NCI-H2107 (cell line): ENCODE results near the gene MFAP5.
"Not testable (repeated sequence)": the region's sequence is repeated elsewhere in the genome, so short reads cannot be mapped to it uniquely, and the experiment has no call there.

Source experiments
- DNase-seq: peaks from one replicate; lab custom pipeline; 2025; lab: John Stamatoyannopoulos, UW

MFAP5 gene

GRCh38 chr12:8672381-8672780, 9.8 kb upstream of the MFAP5 start:
- DNase-seq: no peak

- no peak for DNase-seq
Observed at GRCh38 chr12:8668441-8668840, 5.8 kb upstream of the MFAP5 start.

GRCh38 chr12:8667270-8667669, 4.6 kb upstream of the MFAP5 start:
- DNase-seq: no peak

- DNase-seq: no peak
Observed at GRCh38 chr12:8665759-8666158, 3.1 kb upstream of the MFAP5 start.

- no peak for DNase-seq
Observed at GRCh38 chr12:8664228-8664913, 1.7 kb upstream of the MFAP5 start.

- no peak for DNase-seq
Observed at GRCh38 chr12:8661751-8662150, 875 bp downstream of the MFAP5 start.

- DNase-seq: no peak
Observed at GRCh38 chr12:8661016-8661415, 1.6 kb downstream of the MFAP5 start.

GRCh38 chr12:8658346-8658745, 4.3 kb downstream of the MFAP5 start:
- no peak for DNase-seq

GRCh38 chr12:8655421-8655820, 7.2 kb downstream of the MFAP5 start:
- no peak for DNase-seq

GRCh38 chr12:8648576-8649205, 13.9 kb downstream of the MFAP5 start:
- DNase-seq: no peak

- no peak for DNase-seq
Observed at GRCh38 chr12:8647968-8648367, 14.7 kb downstream of the MFAP5 start.

- DNase-seq: no peak
Observed at GRCh38 chr12:8644345-8645248, 18.0 kb downstream of the MFAP5 start.

- no peak for DNase-seq
Observed at GRCh38 chr12:8642775-8643174, 19.9 kb downstream of the MFAP5 start.

GRCh38 chr12:8639936-8640335, 22.7 kb downstream of the MFAP5 start:
- DNase-seq: no peak

- no peak for DNase-seq
Observed at GRCh38 chr12:8638951-8639350, 23.7 kb downstream of the MFAP5 start.

GRCh38 chr12:8637666-8638065, 25.0 kb downstream of the MFAP5 start:
- DNase-seq: no peak

GRCh38 chr12:8637244-8637643, 25.4 kb downstream of the MFAP5 start:
- no peak for DNase-seq

- no peak for DNase-seq
Observed at GRCh38 chr12:8636581-8636980, 26.0 kb downstream of the MFAP5 start.

- DNase-seq: not testable (repeated sequence)
Observed at GRCh38 chr12:8636007-8636346, 26.6 kb downstream of the MFAP5 start.

GRCh38 chr12:8635342-8636006, 27.2 kb downstream of the MFAP5 start:
- DNase-seq: not testable (repeated sequence)

GRCh38 chr12:8630131-8630530, 32.5 kb downstream of the MFAP5 start:
- no peak for DNase-seq

- DNase-seq: no peak
Observed at GRCh38 chr12:8629486-8630033, 33.1 kb downstream of the MFAP5 start.
